HG02973 (cell line): Measurements from ENCODE around the gene WNT7B.

Experiments
- ATAC-seq: cut with Tn5 transposase; IDR thresholded peaks from one replicate; pipeline ENCODE4 v1.9.1; 2021; ENCODE audit warnings: moderate library complexity; ENCODE audit not compliant: unreplicated experiment

WNT7B gene

GRCh38 chr22:45997077-45997776, 20.3 kb upstream of the WNT7B start:
- no peak for ATAC-seq

- ATAC-seq: no peak
Observed at GRCh38 chr22:45996241-45997076, 19.5 kb upstream of the WNT7B start.

- no peak for ATAC-seq
Observed at GRCh38 chr22:45995405-45996101, 18.6 kb upstream of the WNT7B start.

GRCh38 chr22:45994491-45995404, 17.8 kb upstream of the WNT7B start:
- no peak for ATAC-seq

GRCh38 chr22:45993841-45994240, 16.9 kb upstream of the WNT7B start:
- ATAC-seq: no peak

GRCh38 chr22:45993143-45993692, 16.3 kb upstream of the WNT7B start:
- no peak for ATAC-seq

GRCh38 chr22:45992737-45993136, 15.8 kb upstream of the WNT7B start:
- no peak for ATAC-seq

- no peak for ATAC-seq
Observed at GRCh38 chr22:45991098-45991497, 14.1 kb upstream of the WNT7B start.

- ATAC-seq: no peak
Observed at GRCh38 chr22:45987136-45987861, 10.3 kb upstream of the WNT7B start.

GRCh38 chr22:45984316-45984916, 7.5 kb upstream of the WNT7B start:
- ATAC-seq: no peak

GRCh38 chr22:45983797-45984196, 6.8 kb upstream of the WNT7B start:
- no peak for ATAC-seq

GRCh38 chr22:45980761-45981160, 3.8 kb upstream of the WNT7B start:
- no peak for ATAC-seq

GRCh38 chr22:45980268-45980570, 3.3 kb upstream of the WNT7B start:
- ATAC-seq: no peak

GRCh38 chr22:45978275-45978713, 1.3 kb upstream of the WNT7B start:
- ATAC-seq: no peak

GRCh38 chr22:45977551-45978274, 751 bp upstream of the WNT7B start:
- no peak for ATAC-seq

- no peak for ATAC-seq
Observed at GRCh38 chr22:45976254-45977002, 534 bp downstream of the WNT7B start.

- ATAC-seq: no peak
Observed at GRCh38 chr22:45975164-45976161, 1.5 kb downstream of the WNT7B start.
